Fibroblast of lung (primary cell): ENCODE results near the gene PNMA1. TPM values are rescaled to one million over a fixed set of nuclear protein-coding genes. Genes with fewer than 3 reads are reported as not detected.

Source experiments
- DNase-seq, 2 donors: peaks; one replicate each; pipeline versions ENCODE4 v3.0.0 to v3.0.0-alpha.2; 2010; ENCODE audit warnings: low read depth in 2 of 2
- H2AFZ ChIP-seq: 2 replicates; pipeline ENCODE4 v1.5.1; 2012; ENCODE audit warnings: low read length, control low read depth, inconsistent platforms
- H3K27ac ChIP-seq: 2 replicates; pipeline ENCODE4 v1.5.1; 2011; ENCODE audit warnings: low read length, control low read depth; ENCODE audit not compliant: insufficient read depth
- H3K27me3 ChIP-seq: 2 replicates; pipeline ENCODE4 v1.5.1; 2011; ENCODE audit warnings: mild to moderate bottlenecking, low read length; ENCODE audit not compliant: control insufficient read depth, insufficient read depth
- H3K36me3 ChIP-seq: 2 replicates; pipeline ENCODE4 v1.5.1; 2011; ENCODE audit warnings: low read length; ENCODE audit not compliant: control insufficient read depth, insufficient read depth
- H3K4me1 ChIP-seq: 2 replicates; pipeline ENCODE4 v1.5.1; 2011; ENCODE audit warnings: low read length; ENCODE audit not compliant: control insufficient read depth, insufficient read depth; ENCODE audit errors: extremely low read depth
- H3K4me2 ChIP-seq: 2 replicates; pipeline ENCODE4 v1.5.1; 2011; ENCODE audit warnings: low read length, control low read depth; ENCODE audit not compliant: insufficient read depth; ENCODE audit errors: extremely low read depth
- H3K4me3 ChIP-seq, 4 experiments: fragments of 200-600 bp in 1 of 4; sonication (generic) in 1 of 4; replicated peaks in 1 of 4; 2 replicates each; pipeline ENCODE4 v1.5.1; 2011 to 2016; ENCODE audit warnings: low read length in 4 of 4, low read depth in 3 of 4, mild to moderate bottlenecking in 3 of 4, control low read depth in 2 of 4, inconsistent platforms in 1 of 4, mixed read lengths in 1 of 4; ENCODE audit not compliant: insufficient read depth in 1 of 4; ENCODE audit errors: control extremely low read depth in 1 of 4
- H3K79me2 ChIP-seq: 2 replicates; pipeline ENCODE4 v1.5.1; 2012; ENCODE audit warnings: mild to moderate bottlenecking, low read length, inconsistent platforms; ENCODE audit not compliant: control insufficient read depth, insufficient read depth
- H3K9ac ChIP-seq: 2 replicates; pipeline ENCODE4 v1.5.1; 2011; ENCODE audit warnings: mild to moderate bottlenecking, low read length, control low read depth; ENCODE audit not compliant: insufficient read depth
- H3K9me3 ChIP-seq: 2 replicates; pipeline ENCODE4 v1.5.1; 2012; ENCODE audit warnings: low read depth, low read length; ENCODE audit not compliant: control insufficient read depth, insufficient read depth
- H4K20me1 ChIP-seq: 2 replicates; pipeline ENCODE4 v1.5.1; 2011; ENCODE audit warnings: low read length; ENCODE audit not compliant: control insufficient read depth, insufficient read depth; ENCODE audit errors: extremely low read depth
- CTCF ChIP-seq, 2 donors: IDR thresholded peaks in 1 of 2; conservative IDR thresholded peaks in 1 of 2; 1 replicate in 1 of 2; 2 replicates in 1 of 2; pipeline ENCODE4 v1.5.1; 2011 to 2012; ENCODE audit warnings: low read length in 2 of 2, control low read depth in 1 of 2, inconsistent platforms in 1 of 2, low read depth in 1 of 2, mild to moderate bottlenecking in 1 of 2
- EZH2 ChIP-seq: IDR thresholded peaks from 2 replicates; pipeline ENCODE4 v1.5.1; 2012; ENCODE audit warnings: low read length, control low read depth, mild to moderate bottlenecking; ENCODE audit errors: missing control alignments
- polyA plus RNA-seq, 2 donors: library from polyadenylated mRNA; depleted of rRNA in 1 of 2; stranded (reverse) in 1 of 2; unstranded in 1 of 2; fragments of >200 nt; gene quantifications; 2 replicates each; pipeline ENCODE4 v1.2.1, GENCODE V29; 2011 to 2012; ENCODE audit warnings: missing spikeins in 1 of 2
- total RNA-seq: library from RNA; depleted of rRNA; stranded (reverse); fragments of >200 nt; gene quantifications from 2 replicates; pipeline ENCODE4 v1.2.1, GENCODE V29; 2014

The PNMA1 gene
- total and polyA plus RNA-seq, 2 donors (not counting 1 experiment from before 2014, with no cell fraction given) = 19.5 to 44.5 TPM

DNA sequence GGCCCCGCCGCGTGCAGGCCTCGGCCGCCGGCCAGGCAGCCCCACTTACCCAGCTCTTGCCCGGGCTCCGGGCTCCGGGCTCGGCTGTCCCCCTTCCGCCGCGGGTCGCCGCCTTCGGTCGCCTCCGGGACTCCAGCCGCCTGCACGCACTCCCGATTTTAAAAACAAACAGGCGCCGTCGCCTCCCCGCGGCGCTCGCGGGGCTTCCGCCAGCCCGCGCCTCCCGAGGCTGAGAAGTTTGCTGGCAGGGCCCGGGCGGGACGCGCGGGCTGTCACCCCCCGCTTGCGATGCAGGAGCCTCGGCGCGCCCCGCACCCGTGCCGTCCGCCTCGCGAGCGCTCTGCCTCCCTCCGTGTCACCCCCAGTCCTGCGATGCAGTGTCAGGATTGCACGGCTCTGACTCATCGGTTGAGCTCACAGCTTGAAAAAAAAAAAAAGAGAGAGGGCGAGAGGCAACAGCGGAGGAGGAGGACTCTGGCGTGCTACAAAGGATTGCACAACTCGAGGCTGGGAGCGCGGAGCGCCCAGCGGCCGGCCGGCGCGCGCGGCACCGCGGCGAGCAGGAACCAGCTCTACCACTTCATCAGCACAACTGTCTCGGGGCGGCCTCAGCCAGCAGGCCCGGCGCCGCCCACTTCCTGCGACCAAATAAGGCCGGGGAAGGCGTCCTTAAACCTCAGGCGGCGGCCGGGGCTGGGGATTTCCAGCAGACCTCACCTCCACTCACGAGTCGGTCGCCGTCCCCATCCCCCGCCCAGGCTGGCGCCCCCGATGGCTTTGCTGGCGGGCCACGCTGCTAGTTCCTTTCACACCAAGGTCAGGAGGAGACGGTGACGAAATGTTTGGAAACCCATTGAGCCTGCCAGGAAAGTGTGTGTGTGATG, 45.8 kb upstream of the PNMA1 start:
- H3K36me3 ChIP-seq = peaks cover 2% of the 10 kb centered on the region

DNA sequence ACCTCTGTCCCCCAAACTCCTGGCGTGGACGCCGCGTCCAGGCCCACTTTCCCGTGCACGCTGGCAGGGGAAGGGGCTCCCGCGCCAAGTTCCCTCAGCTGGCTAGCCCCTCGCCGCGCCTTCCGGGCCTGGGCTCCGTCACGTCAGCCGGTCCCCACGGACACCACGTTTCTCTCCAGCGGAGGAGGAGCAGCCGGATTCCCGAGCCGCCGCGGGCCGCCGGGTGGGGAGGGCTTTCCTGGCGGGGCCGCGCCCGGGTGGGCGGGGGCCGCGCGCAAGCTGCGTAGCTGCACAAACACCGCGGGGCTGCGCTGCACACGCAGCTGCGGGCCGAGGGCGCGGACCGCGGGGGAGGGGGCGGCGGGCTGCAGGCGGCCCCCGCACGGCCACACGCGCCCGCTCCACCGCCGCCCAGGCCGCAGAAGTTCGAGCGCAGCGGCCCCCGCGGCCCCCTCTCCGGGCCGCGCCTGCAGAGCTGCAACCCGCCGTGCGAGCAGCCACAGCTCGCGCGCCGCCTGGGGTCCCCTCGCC, 45.1 kb upstream of the PNMA1 start:
- Histone ChIP-seq H3K4me2 (peak overlapping the region; percentile 79), H3K27me3 (no peaks in the 10 kb centered on the region), H4K20me1 (no peaks in the 10 kb centered on the region), H3K4me3 (peak overlapping the region; percentile 56 to 83 (median 74)), H3K9me3 (no peaks in the 10 kb centered on the region), H3K36me3 (peaks cover 2% of the 10 kb centered on the region), H3K79me2 (peaks cover 64% of the 10 kb centered on the region), H3K9ac (peak overlapping the region; percentile 95), H3K4me1 (peaks cover 54% of the 10 kb centered on the region), H3K27ac (peak overlapping the region; percentile 98), H2AFZ (no peak overlapping the region)
- DNase-seq = peak; percentile 54 to 61
- no peak for TF ChIP-seq CTCF (conservative IDR thresholded peaks at IDR 0.05 in 1 of 2, IDR thresholded peaks at IDR 0.05 in 1 of 2; ENCODE audit: low read depth in 1 of 2, low read length in 2 of 2)

More for the DNA sequence above, 45.8 kb upstream of the PNMA1 start:
- Histone ChIP-seq H3K9me3 (no peaks in the 10 kb centered on the region), H3K79me2 (peaks cover 59% of the 10 kb centered on the region), H3K9ac (peak overlapping the region; percentile 95), H2AFZ (peak overlapping the region; percentile 31), H3K4me1 (peaks cover 50% of the 10 kb centered on the region), H3K27me3 (no peaks in the 10 kb centered on the region), H3K4me3 (peak overlapping the region; percentile 41 to 83 (median 66)), H3K27ac (peak overlapping the region; percentile 98), H3K4me2 (peak overlapping the region; percentile 92), H4K20me1 (no peaks in the 10 kb centered on the region)
- TF ChIP-seq CTCF (conservative IDR thresholded peaks at IDR 0.05 in 1 of 2, IDR thresholded peaks at IDR 0.05 in 1 of 2; ENCODE audit: low read depth in 1 of 2, low read length in 2 of 2) (no peak), EZH2 (no peak)
- DNase-seq = peak; percentile 98 to 99

DNA sequence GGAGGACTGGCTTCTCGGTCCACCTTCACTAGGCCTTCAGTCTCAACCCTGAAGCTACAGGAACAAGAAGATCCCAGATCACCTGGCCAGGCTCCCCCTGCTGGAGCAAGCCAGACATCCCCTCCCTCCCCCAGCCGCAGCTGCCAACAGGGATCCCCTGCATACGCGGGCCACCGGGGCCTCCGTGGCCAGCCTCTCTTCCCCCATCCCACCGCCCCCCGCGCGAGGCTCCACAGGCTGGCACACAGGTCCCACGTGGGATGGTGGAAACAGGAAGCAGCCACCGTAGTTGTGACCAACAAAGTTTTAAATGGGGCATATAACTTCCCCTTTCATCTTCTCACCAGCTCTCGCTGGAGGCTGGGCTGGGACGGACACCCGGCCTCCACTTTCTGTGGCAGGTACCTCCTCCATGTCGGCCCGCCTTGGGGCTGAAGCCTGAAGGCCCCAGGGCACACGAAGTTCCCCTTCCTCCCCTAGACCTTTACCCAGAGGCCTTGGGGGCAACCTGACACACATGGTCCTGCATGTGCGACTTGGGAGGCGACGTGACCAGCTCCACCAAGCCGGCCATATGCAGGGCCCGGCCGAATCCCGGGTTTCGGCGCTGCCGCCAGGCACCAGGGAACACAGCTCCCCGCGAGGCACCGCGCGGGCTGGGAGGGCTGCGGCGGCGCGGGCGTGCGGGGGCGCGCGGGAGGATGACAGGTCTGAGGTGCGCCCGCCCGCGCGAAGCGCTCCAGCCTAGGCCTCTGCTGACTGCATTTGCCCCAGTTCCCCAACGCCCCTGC, 44.4 kb upstream of the PNMA1 start:
- H3K27ac ChIP-seq = peak overlapping the region; percentile 95
- H3K9me3 ChIP-seq = no peaks in the 10 kb centered on the region
- H3K27me3 ChIP-seq = no peaks in the 10 kb centered on the region
- H4K20me1 ChIP-seq = no peaks in the 10 kb centered on the region
- TF ChIP-seq EZH2 = no peak
- peak; percentile 44 to 66 for TF ChIP-seq CTCF (conservative IDR thresholded peaks at IDR 0.05 in 1 of 2, IDR thresholded peaks at IDR 0.05 in 1 of 2; ENCODE audit: low read depth in 1 of 2, low read length in 2 of 2)
- H3K36me3 ChIP-seq = peaks cover 2% of the 10 kb centered on the region
- H3K9ac ChIP-seq = peak overlapping the region; percentile 95
- H3K79me2 ChIP-seq = peaks cover 70% of the 10 kb centered on the region
- no peak overlapping the region for H2AFZ ChIP-seq
- H3K4me1 ChIP-seq = peaks cover 60% of the 10 kb centered on the region
- peak; percentile 56 to 61 for DNase-seq
- H3K4me2 ChIP-seq = peak overlapping the region; percentile 79
- H3K4me3 ChIP-seq = peak overlapping the region; percentile 56 to 83 (median 74)
